ENCODE results near the gene NOXA1.
"Not testable (repeated sequence)": the region's sequence is repeated elsewhere in the genome, so short reads cannot be mapped to it uniquely, and the experiment has no call there.

The NOXA1 gene

DNA sequence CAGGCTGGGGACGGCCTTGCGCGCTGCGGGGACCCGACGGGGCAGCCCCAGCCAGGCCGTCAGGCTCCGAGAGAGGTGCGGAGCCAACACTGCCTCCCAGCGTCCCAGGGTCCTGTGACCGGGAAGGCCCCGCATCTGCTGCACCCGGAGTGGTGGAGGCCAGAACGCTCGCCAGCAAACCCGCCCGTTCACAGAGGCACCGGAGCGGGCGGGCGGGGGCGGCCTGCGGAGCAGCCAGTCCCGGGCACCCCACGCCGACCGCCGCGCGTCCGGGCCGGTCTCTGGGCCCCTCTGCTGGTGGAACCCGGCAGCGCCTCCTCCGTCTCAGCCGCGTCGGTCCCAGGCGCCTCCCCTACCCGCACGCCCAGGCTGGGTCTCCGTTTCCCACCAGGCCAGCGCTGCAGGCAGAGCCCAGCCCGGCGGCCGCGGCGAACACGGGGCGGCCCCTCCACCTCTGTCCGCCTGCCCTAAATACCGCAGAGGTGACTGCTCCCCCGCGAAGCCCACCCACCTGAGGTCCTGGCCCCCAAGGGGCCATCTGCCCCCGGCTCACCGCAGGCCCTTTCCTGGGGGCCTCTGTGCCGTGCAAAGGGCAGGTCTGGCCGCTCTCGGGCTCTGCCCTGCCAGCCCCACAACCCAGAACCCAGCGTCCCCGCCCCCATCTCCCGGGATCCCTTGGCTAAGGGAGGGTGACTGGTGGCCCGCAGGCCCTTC is 16.2 kb upstream of the NOXA1 start:
- no peak for DNase-seq

DNA sequence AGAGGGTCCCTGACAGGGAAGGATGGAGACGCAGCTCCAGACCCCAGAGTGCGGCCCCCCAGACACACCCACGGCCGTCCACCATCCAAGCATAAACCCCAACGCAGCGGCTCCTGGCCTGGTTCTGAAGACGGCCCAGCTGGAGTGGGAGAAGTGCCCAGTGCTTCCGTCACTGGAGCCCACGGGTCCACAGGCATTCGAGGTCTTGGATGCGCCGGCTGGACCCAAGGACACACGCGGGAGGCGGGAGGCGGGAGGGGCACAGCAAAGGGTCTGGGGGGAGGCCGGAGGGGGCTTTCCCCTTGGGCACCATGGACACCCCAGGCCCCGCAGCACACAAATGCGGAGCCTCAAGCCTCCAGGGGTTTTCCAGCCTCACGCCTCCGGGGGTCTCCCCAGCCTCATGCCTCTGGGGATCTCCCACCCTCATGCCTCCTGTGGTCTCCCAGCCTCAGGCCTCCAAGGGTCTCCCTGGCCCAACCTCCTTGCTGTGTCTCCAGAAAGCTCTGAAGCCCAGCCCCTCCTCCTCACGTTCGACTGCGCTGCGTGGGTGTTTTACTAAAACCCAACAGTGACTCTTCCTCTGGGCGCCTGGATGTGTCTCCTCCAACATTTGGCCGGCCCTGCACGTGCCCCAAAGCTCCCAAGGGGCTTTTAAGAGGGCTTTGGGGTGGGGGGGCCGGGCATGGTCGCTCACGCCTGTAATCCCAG is 15.4 kb upstream of the NOXA1 start:
- no peak for DNase-seq

GRCh38 chr9:137408651-137409405 is 14.4 kb upstream of the NOXA1 start:
- DNase-seq: no peak

DNA sequence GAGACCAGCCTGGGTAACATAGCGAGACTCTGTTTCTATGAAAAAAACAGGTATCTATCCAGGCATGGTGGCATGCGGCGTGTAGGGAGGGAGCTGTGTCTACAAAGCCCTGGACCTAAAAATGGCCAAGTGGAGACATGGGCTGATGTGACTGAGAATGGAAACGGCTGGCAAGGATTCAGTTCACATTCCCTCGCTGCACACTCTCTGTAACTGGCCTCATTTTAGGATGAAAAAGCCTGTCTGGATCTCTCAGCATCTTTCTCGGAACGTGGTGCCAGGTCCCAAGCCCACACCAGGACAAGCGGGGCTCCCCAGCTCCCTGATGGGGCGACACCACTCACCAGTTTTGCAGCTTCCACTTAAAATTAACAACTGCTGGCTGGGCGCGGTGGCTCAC is 13.7 kb upstream of the NOXA1 start:
- DNase-seq: no peak

GRCh38 chr9:137410236-137410890 is 12.8 kb upstream of the NOXA1 start:
- DNase-seq: not testable (repeated sequence)

- DNase-seq: no peak
These were observed 12.3 kb upstream of the NOXA1 start for GRCh38 chr9:137410891-137411249.

- DNase-seq: no peak
These were observed 11.9 kb upstream of the NOXA1 start for GRCh38 chr9:137411260-137411644.

GRCh38 chr9:137411645-137412380 is 11.4 kb upstream of the NOXA1 start:
- no peak for DNase-seq

GRCh38 chr9:137412431-137412830 is 10.8 kb upstream of the NOXA1 start:
- DNase-seq: no peak

GRCh38 chr9:137415451-137415850 is 7.7 kb upstream of the NOXA1 start:
- DNase-seq: no peak

DNA sequence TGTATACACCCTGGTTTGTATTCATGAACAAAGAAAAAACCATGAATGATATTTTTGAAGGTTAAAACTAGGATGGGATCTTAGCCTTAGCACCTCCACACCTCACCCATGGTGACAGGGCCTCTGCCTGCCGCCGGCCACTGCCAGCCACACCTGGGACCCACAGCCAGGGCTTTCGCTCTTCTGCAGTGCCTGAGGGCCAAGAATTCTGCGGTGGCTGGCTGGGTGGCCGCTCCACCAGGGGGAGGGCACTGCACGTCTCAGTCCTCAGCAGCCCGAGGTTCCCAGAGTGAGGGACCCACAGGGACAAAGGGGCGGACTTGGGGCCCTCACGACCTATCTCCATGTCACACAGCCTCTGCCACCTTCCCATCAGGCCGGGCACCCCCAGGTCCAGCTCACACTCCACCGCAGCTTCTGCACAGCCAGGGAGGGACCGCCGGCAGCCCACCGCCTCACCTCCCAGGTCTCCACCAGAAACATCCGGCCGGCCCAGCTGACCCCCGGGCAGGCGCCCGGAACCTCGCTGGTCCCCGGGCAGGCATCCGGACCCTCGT is 7.1 kb upstream of the NOXA1 start:
- no peak for DNase-seq

DNA sequence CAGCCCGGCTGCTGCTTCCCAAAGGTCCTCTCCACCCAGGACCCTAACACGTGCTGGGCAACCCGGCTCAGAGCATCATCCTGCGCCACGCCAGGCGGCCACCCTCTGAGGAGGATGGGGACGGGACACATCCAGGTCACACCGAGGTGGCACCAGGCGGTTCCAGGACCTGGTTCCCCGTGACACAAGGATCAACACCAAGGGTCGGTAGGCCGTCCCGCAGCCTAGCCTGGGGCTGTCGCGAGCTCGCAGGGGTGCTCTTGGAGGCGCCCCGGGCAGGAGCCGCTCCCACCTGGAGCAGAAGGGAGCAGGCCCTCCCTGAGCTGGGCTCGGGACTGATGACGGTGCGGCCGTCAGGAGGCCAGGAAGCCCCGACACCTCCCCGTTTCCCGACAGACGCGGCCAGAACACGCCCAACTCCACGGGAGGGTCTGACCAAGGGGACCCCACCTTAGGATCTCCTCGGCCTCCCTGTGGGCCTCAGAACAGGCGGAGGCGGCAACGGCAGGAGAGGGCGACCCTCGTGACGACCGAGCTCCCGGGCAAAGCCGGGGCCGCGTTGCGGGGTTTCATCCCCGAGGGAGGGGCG is 6.5 kb upstream of the NOXA1 start:
- no peak for DNase-seq

DNA sequence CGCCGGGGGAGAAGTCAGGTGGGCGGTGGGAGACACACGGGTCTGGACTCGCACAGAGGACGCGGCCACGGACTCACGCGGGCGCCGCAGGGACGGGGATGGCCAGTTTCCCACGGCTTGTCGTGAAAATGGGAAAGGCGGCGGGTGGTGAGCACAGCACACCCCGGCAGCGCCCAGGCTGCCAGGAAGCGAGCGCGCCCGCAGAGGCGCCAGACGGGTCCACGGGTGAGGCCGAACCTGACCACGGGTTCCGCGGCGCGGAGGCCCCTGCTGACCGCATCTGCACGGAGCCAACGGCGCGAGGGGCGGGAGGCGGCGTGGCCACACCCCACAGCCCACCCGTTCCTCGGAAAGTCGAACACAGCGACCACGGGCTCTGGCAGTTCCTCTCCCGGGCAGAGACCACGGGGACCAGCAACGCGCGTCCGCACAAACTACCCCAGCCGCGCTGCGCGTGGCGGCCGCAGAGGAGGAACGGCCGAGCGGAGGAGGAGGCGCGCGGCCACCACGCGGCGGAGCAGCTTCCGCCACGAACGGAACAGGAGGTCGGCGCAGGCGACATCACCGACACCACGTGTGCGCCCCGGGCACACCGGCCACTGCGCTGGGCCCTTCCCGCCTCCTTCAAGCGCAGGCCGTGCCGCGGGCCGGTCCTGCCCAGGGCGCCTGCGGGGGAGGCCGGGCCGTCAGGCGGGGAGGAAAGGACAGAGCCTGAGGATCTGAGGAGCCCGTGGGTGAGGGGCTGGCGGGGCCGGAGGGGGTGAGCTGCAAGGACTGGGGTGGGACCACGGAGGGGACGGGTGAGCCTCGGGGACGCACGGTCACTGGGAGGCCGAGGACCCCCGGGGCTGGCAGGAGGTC is 5.8 kb upstream of the NOXA1 start:
- DNase-seq: no peak

- no peak for DNase-seq
These were observed 1.2 kb upstream of the NOXA1 start for GRCh38 chr9:137421838-137422603.

GRCh38 chr9:137423514-137424291 is 510 bp downstream of the NOXA1 start:
- DNase-seq: no peak

DNA sequence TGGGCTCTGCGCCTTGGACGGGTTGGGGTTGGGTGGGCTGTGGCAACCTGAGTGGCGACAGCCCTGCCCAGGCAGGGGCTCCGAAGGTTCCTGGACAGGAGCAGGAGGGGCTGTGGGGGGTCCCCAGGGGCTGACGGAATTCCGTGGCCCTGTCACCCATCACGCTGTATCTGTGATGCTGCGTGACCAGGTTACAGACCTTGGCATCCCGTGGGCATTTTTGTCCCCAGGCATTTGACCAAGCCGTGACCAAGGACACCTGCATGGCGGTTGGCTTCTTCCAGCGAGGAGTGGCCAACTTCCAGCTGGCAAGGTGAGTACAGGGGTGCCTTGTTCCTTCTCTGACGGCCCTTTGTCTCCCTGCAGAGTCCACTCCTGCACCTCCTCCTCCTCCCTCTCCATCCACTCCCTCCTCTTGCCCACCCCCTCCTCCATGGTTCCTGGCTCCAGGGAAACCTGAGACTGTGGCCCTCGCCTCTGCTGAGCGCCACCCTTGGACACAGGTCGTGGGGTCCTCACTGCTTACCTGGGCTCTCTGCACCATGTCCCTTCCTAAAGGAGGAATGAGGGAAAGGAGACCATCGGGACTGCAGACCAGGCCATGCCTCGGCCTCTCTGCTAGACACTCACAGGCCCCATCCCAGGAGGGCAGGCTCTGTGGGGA is 3.0 kb downstream of the NOXA1 start:
- no peak for DNase-seq

- no peak for DNase-seq
These were observed 4.5 kb downstream of the NOXA1 start for GRCh38 chr9:137427454-137428310.

GRCh38 chr9:137428311-137428630 is 5.1 kb downstream of the NOXA1 start:
- DNase-seq: no peak
